Uterus (tissue), 2 donors: ENCODE measurements around the gene RIOK3.

Source experiments
- POLR2A ChIP-seq, 2 donors: fragments of 450-650 bp; IDR thresholded peaks; one replicate each; pipeline ENCODE4 v1.6.1; 2016; ENCODE audit warnings: antibody characterized with exemption in 2 of 2, mild to moderate bottlenecking in 1 of 2, moderate library complexity in 1 of 2
- TF ChIP-seq, protein P1 (sequence below), 4 experiments: fragments of 200-600 bp in 2 of 4; fragments of 450-650 bp in 2 of 4; sonication (generic) in 2 of 4; IDR thresholded peaks; one replicate each; pipeline ENCODE4 v1.5.1; 2016 to 2019; ENCODE audit warnings: antibody characterized with exemption in 4 of 4, mild to moderate bottlenecking in 2 of 4, moderate library complexity in 1 of 4

DNA sequence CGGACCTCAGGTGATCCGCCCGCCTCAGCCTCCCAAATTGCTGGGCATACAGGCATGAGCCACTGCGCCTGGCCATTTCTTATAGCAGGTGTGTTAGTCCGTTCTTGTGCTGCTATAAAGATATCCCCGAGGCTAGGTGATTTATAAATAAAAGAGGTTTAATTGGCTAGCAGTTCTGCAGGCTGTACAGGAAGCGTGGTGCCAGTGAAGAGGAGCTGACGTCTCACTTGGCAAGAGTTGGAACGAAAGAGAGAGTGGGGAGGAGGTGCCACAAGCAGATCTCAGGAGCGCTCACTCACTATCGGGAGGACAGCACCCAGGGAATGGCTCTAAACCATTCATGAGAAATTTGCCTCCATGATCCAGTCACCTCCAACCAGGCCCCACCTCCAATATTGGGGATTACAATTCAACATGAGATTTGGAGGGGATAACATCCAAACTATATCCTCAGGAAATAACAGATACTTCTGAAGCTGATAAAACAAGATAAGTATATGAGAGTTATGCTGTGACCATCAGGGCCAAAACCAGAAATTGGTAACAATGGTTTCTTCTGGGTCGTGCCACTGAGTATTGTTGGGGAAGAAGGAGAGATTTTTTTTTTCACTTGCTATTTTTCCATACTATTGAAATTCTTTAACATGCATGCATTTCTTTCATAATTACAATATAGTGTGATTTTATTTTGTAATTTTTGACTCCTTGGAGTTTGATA lies 42.8 kb downstream of the RIOK3 start:
- TF ChIP-seq, protein P1, sequence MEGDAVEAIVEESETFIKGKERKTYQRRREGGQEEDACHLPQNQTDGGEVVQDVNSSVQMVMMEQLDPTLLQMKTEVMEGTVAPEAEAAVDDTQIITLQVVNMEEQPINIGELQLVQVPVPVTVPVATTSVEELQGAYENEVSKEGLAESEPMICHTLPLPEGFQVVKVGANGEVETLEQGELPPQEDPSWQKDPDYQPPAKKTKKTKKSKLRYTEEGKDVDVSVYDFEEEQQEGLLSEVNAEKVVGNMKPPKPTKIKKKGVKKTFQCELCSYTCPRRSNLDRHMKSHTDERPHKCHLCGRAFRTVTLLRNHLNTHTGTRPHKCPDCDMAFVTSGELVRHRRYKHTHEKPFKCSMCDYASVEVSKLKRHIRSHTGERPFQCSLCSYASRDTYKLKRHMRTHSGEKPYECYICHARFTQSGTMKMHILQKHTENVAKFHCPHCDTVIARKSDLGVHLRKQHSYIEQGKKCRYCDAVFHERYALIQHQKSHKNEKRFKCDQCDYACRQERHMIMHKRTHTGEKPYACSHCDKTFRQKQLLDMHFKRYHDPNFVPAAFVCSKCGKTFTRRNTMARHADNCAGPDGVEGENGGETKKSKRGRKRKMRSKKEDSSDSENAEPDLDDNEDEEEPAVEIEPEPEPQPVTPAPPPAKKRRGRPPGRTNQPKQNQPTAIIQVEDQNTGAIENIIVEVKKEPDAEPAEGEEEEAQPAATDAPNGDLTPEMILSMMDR (IDR thresholded peaks at IDR 0.05), result no peak
- TF ChIP-seq POLR2A (IDR thresholded peaks at IDR 0.05), result no peak
